Fibroblast of lung (primary cell): ENCODE data around the gene ARHGEF40. TPM values are rescaled to one million over a fixed set of nuclear protein-coding genes. Genes with fewer than 3 reads are reported as not detected.

ENCODE experiments used
- DNase-seq, 2 donors: peaks; one replicate each; pipeline versions ENCODE4 v3.0.0 to v3.0.0-alpha.2; 2010; ENCODE audit warnings: low read depth in 2 of 2
- H2AFZ ChIP-seq: 2 replicates; pipeline ENCODE4 v1.5.1; 2012; ENCODE audit warnings: low read length, control low read depth, inconsistent platforms
- H3K27ac ChIP-seq: 2 replicates; pipeline ENCODE4 v1.5.1; 2011; ENCODE audit warnings: low read length, control low read depth; ENCODE audit not compliant: insufficient read depth
- H3K27me3 ChIP-seq: 2 replicates; pipeline ENCODE4 v1.5.1; 2011; ENCODE audit warnings: mild to moderate bottlenecking, low read length; ENCODE audit not compliant: control insufficient read depth, insufficient read depth
- H3K36me3 ChIP-seq: 2 replicates; pipeline ENCODE4 v1.5.1; 2011; ENCODE audit warnings: low read length; ENCODE audit not compliant: control insufficient read depth, insufficient read depth
- H3K4me1 ChIP-seq: 2 replicates; pipeline ENCODE4 v1.5.1; 2011; ENCODE audit warnings: low read length; ENCODE audit not compliant: control insufficient read depth, insufficient read depth; ENCODE audit errors: extremely low read depth
- H3K4me2 ChIP-seq: 2 replicates; pipeline ENCODE4 v1.5.1; 2011; ENCODE audit warnings: low read length, control low read depth; ENCODE audit not compliant: insufficient read depth; ENCODE audit errors: extremely low read depth
- H3K4me3 ChIP-seq, 4 experiments: fragments of 200-600 bp in 1 of 4; sonication (generic) in 1 of 4; replicated peaks in 1 of 4; 2 replicates each; pipeline ENCODE4 v1.5.1; 2011 to 2016; ENCODE audit warnings: low read length in 4 of 4, low read depth in 3 of 4, mild to moderate bottlenecking in 3 of 4, control low read depth in 2 of 4, inconsistent platforms in 1 of 4, mixed read lengths in 1 of 4; ENCODE audit not compliant: insufficient read depth in 1 of 4; ENCODE audit errors: control extremely low read depth in 1 of 4
- H3K79me2 ChIP-seq: 2 replicates; pipeline ENCODE4 v1.5.1; 2012; ENCODE audit warnings: mild to moderate bottlenecking, low read length, inconsistent platforms; ENCODE audit not compliant: control insufficient read depth, insufficient read depth
- H3K9ac ChIP-seq: 2 replicates; pipeline ENCODE4 v1.5.1; 2011; ENCODE audit warnings: mild to moderate bottlenecking, low read length, control low read depth; ENCODE audit not compliant: insufficient read depth
- H3K9me3 ChIP-seq: 2 replicates; pipeline ENCODE4 v1.5.1; 2012; ENCODE audit warnings: low read depth, low read length; ENCODE audit not compliant: control insufficient read depth, insufficient read depth
- H4K20me1 ChIP-seq: 2 replicates; pipeline ENCODE4 v1.5.1; 2011; ENCODE audit warnings: low read length; ENCODE audit not compliant: control insufficient read depth, insufficient read depth; ENCODE audit errors: extremely low read depth
- CTCF ChIP-seq, 2 donors: IDR thresholded peaks in 1 of 2; conservative IDR thresholded peaks in 1 of 2; 1 replicate in 1 of 2; 2 replicates in 1 of 2; pipeline ENCODE4 v1.5.1; 2011 to 2012; ENCODE audit warnings: low read length in 2 of 2, control low read depth in 1 of 2, inconsistent platforms in 1 of 2, low read depth in 1 of 2, mild to moderate bottlenecking in 1 of 2
- EZH2 ChIP-seq: IDR thresholded peaks from 2 replicates; pipeline ENCODE4 v1.5.1; 2012; ENCODE audit warnings: low read length, control low read depth, mild to moderate bottlenecking; ENCODE audit errors: missing control alignments
- polyA plus RNA-seq, 2 donors: library from polyadenylated mRNA; depleted of rRNA in 1 of 2; stranded (reverse) in 1 of 2; unstranded in 1 of 2; fragments of >200 nt; gene quantifications; 2 replicates each; pipeline ENCODE4 v1.2.1, GENCODE V29; 2011 to 2012; ENCODE audit warnings: missing spikeins in 1 of 2
- total RNA-seq: library from RNA; depleted of rRNA; stranded (reverse); fragments of >200 nt; gene quantifications from 2 replicates; pipeline ENCODE4 v1.2.1, GENCODE V29; 2014

ARHGEF40 gene
- total and polyA plus RNA-seq, 2 donors (not counting 1 experiment from before 2014, with no cell fraction given) = 18.2 to 23.6 TPM

GRCh38 chr14:21103710-21104447 is 33.8 kb downstream of the ARHGEF40 start:
- DNase-seq = peak; percentile 96
- peak overlapping the region; percentile 98 for H3K27ac ChIP-seq
- no peaks in the 10 kb centered on the region for H4K20me1 ChIP-seq
- H3K4me3 ChIP-seq = peak overlapping the region; percentile 69 to 80 (median 76)
- no peaks in the 10 kb centered on the region for H3K36me3 ChIP-seq
- peaks cover 17% of the 10 kb centered on the region for H3K4me1 ChIP-seq
- H3K4me2 ChIP-seq = peak overlapping the region; percentile 95
- TF ChIP-seq CTCF (conservative IDR thresholded peaks at IDR 0.05 in 1 of 2, IDR thresholded peaks at IDR 0.05 in 1 of 2; ENCODE audit: low read depth in 1 of 2, low read length in 2 of 2) (peak in 1 of 2 donors; percentile 76), EZH2 (no peak)
- no peaks in the 10 kb centered on the region for H3K79me2 ChIP-seq
- peak overlapping the region; percentile 91 for H2AFZ ChIP-seq
- no peaks in the 10 kb centered on the region for H3K27me3 ChIP-seq
- H3K9ac ChIP-seq = peak overlapping the region; percentile 99
- H3K9me3 ChIP-seq = no peaks in the 10 kb centered on the region

- DNase-seq = peak; percentile 76 to 81
- peak overlapping the region; percentile 69 to 80 (median 76) for H3K4me3 ChIP-seq
- peak overlapping the region; percentile 95 for H3K4me2 ChIP-seq
- H3K36me3 ChIP-seq = no peaks in the 10 kb centered on the region
- peaks cover 14% of the 10 kb centered on the region for H3K4me1 ChIP-seq
- TF ChIP-seq EZH2 (no peak), CTCF (conservative IDR thresholded peaks at IDR 0.05 in 1 of 2, IDR thresholded peaks at IDR 0.05 in 1 of 2; ENCODE audit: low read depth in 1 of 2, low read length in 2 of 2) (peak; percentile 100)
- peaks cover 3% of the 10 kb centered on the region for H3K27me3 ChIP-seq
- H3K79me2 ChIP-seq = no peaks in the 10 kb centered on the region
- H2AFZ ChIP-seq = peak overlapping the region; percentile 91
- H4K20me1 ChIP-seq = no peaks in the 10 kb centered on the region
- no peaks in the 10 kb centered on the region for H3K9me3 ChIP-seq
- peak overlapping the region; percentile 99 for H3K9ac ChIP-seq
- H3K27ac ChIP-seq = peak overlapping the region; percentile 98
Observed at GRCh38 chr14:21104448-21105060, 34.5 kb downstream of the ARHGEF40 start.

- Histone ChIP-seq H3K9me3 (no peaks in the 10 kb centered on the region), H3K4me3 (no peak overlapping the region), H3K9ac (no peak overlapping the region), H3K27ac (no peak overlapping the region), H3K79me2 (no peaks in the 10 kb centered on the region), H3K27me3 (peaks cover 7% of the 10 kb centered on the region), H4K20me1 (no peaks in the 10 kb centered on the region), H3K4me1 (peaks cover 14% of the 10 kb centered on the region), H2AFZ (no peak overlapping the region), H3K36me3 (no peaks in the 10 kb centered on the region), H3K4me2 (no peak overlapping the region)
- no peak for DNase-seq
- TF ChIP-seq EZH2 (no peak), CTCF (conservative IDR thresholded peaks at IDR 0.05 in 1 of 2, IDR thresholded peaks at IDR 0.05 in 1 of 2; ENCODE audit: low read depth in 1 of 2, low read length in 2 of 2) (no peak)
Observed at GRCh38 chr14:21105095-21105494, 35.0 kb downstream of the ARHGEF40 start.
